WERI-Rb-1 (cell line): ENCODE measurements around the gene R3HDM4.
A peak's percentile ranks its signal among the peaks of the same experiment; 100 is the strongest.

Experiments used
- DNase-seq: peaks from one replicate; pipeline ENCODE4 v3.0.0-alpha.2; 2020
- H3K27ac ChIP-seq: fragments of 250-450 bp; sonication (Bioruptor Pico); 2 replicates; pipeline ENCODE4 v1.5.1; 2020; ENCODE audit warnings: mild to moderate bottlenecking, moderate library complexity
- H3K27me3 ChIP-seq: fragments of 250-450 bp; sonication (Bioruptor Pico); 2 replicates; pipeline ENCODE4 v1.5.1; 2021; ENCODE audit warnings: mild to moderate bottlenecking, low read depth, moderate library complexity; ENCODE audit not compliant: insufficient read depth, severe bottlenecking
- H3K36me3 ChIP-seq: fragments of 250-450 bp; sonication (Bioruptor Pico); 2 replicates; pipeline ENCODE4 v1.5.1; 2020; ENCODE audit warnings: mild to moderate bottlenecking, moderate library complexity
- H3K4me3 ChIP-seq: 2 replicates; pipeline ENCODE4 v1.5.1; 2011; ENCODE audit warnings: low read depth, mild to moderate bottlenecking, control low read depth, low read length
- H3K9me3 ChIP-seq: fragments of 250-450 bp; sonication (Bioruptor Pico); 2 replicates; pipeline ENCODE4 v1.5.1; 2021; ENCODE audit warnings: mild to moderate bottlenecking, moderate library complexity; ENCODE audit not compliant: severe bottlenecking
- TF ChIP-seq, protein P1 (sequence below): IDR thresholded peaks from 2 replicates; pipeline ENCODE4 v1.5.1; 2011; ENCODE audit warnings: low read depth, mild to moderate bottlenecking, control low read depth, inconsistent platforms, low read length

Gene R3HDM4

GRCh38 chr19:928471-929202 is 15.6 kb upstream of the R3HDM4 start:
- peak; percentile 62 for DNase-seq
- no peak overlapping the region for H3K27ac ChIP-seq
- TF ChIP-seq, protein P1, sequence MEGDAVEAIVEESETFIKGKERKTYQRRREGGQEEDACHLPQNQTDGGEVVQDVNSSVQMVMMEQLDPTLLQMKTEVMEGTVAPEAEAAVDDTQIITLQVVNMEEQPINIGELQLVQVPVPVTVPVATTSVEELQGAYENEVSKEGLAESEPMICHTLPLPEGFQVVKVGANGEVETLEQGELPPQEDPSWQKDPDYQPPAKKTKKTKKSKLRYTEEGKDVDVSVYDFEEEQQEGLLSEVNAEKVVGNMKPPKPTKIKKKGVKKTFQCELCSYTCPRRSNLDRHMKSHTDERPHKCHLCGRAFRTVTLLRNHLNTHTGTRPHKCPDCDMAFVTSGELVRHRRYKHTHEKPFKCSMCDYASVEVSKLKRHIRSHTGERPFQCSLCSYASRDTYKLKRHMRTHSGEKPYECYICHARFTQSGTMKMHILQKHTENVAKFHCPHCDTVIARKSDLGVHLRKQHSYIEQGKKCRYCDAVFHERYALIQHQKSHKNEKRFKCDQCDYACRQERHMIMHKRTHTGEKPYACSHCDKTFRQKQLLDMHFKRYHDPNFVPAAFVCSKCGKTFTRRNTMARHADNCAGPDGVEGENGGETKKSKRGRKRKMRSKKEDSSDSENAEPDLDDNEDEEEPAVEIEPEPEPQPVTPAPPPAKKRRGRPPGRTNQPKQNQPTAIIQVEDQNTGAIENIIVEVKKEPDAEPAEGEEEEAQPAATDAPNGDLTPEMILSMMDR, result no peak
- H3K4me3 ChIP-seq, result no peak overlapping the region
- H3K9me3 ChIP-seq, result no peaks in the 10 kb centered on the region
- H3K36me3 ChIP-seq, result peaks cover 43% of the 10 kb centered on the region
- H3K27me3 ChIP-seq, result no peaks in the 10 kb centered on the region

GRCh38 chr19:927780-928401 is 14.9 kb upstream of the R3HDM4 start:
- H3K27me3 ChIP-seq, result no peaks in the 10 kb centered on the region
- H3K36me3 ChIP-seq, result peaks cover 37% of the 10 kb centered on the region
- peak overlapping the region; percentile 72; the same call in 1 of the 2 replicates for H3K4me3 ChIP-seq
- TF ChIP-seq, protein P1, result no peak
- DNase-seq, result no peak
- peak overlapping the region; percentile 92; the same call in 1 of the 2 replicates for H3K27ac ChIP-seq
- no peaks in the 10 kb centered on the region for H3K9me3 ChIP-seq

DNA sequence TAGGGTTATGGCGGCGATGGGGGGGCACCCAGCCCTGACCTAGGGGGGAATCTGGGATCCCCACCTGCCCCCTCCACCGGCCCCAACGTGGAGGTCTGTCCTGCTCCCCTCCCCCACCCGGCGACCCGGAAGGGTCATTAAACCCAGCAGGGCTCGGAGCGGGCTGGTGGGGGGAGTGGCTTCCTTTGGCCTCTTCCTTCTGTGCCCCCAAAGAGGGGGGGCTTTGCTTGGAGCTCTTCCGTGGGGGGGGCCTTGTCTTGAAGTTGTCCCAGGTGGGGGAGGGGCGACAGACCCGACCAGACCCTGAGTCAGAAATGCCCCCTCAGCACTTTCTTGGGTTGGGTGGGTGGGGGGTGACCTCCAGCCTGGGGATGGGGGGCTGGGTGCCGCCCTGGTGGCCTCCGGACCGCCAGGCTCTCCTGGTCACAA is 14.3 kb upstream of the R3HDM4 start:
- H3K4me3 ChIP-seq, result peak overlapping the region; percentile 72
- DNase-seq, result peak; percentile 55
- H3K36me3 ChIP-seq, result peaks cover 32% of the 10 kb centered on the region
- no peaks in the 10 kb centered on the region for H3K27me3 ChIP-seq
- peak overlapping the region; percentile 92 for H3K27ac ChIP-seq
- no peaks in the 10 kb centered on the region for H3K9me3 ChIP-seq
- TF ChIP-seq, protein P1, result no peak

DNA sequence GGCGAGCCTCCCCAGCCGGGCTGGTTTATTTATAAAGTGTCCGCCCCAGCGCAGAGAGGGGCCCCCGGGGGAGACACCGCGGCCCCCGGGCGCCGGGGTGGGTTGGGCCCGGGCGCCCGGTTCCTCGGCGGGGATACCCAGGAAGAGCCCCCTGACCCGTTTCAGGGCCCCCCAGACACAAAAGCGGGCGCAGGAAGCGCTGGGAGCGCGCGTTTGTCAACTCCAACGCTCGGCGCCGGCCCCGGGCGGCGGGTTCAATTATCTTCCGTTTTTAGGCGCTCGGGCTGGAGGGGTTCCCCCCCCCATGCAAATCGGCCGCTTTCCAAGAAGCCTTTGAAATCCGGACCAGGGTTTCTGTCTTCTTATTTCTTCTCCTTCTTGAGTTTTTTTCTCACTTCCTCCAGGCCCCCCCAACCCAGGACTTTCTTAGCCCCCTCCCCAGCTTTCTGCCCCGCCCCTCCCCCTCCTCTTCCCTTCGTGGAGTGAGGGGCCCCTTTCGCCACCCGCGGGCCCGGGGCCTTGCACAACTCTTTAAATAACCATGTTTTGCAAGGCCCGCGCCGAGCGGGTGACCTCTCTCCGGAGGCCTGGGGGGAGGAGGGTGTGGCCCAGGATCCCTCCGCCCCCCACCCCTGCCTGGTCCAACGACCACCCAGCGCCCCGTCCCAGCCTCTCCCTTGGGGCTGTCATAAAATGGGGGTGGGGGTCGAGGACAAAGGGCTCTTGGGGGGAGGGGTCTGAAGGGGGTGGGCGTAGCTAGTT is 13.8 kb upstream of the R3HDM4 start:
- DNase-seq, result no peak
- TF ChIP-seq, protein P1, result no peak
- Histone ChIP-seq H3K4me3 (peak overlapping the region; percentile 72), H3K36me3 (peaks cover 27% of the 10 kb centered on the region), H3K9me3 (no peaks in the 10 kb centered on the region), H3K27ac (peak overlapping the region; percentile 92), H3K27me3 (no peaks in the 10 kb centered on the region)

GRCh38 chr19:926323-926588 is 13.2 kb upstream of the R3HDM4 start:
- H3K27ac ChIP-seq, result peak overlapping the region; percentile 92
- TF ChIP-seq, protein P1, result no peak
- no peaks in the 10 kb centered on the region for H3K9me3 ChIP-seq
- H3K4me3 ChIP-seq, result peak overlapping the region; percentile 72
- no peak for DNase-seq
- H3K36me3 ChIP-seq, result peaks cover 27% of the 10 kb centered on the region
- no peaks in the 10 kb centered on the region for H3K27me3 ChIP-seq
